Stimulated activated CD4-positive, alpha-beta T cell treated with anti-CD3 and anti-CD28 coated beads, Interleukin-12 subunit alpha, Interleukin-12 subunit beta, amount 100 ng/mL, for 24 hours (primary cell): Measurements from ENCODE around the gene PPP1R8.

ENCODE experiments used
- DNase-seq, 2 experiments: peaks; one replicate each; pipeline ENCODE4 v3.0.0-alpha.2; 2020; ENCODE audit warnings: low read depth in 2 of 2

Gene PPP1R8

GRCh38 chr1:27872059-27872801 is 41.6 kb downstream of the PPP1R8 start, which contains the start of gene THEMIS2:
Gene THEMIS2 (plus strand): TSS chr1:27872544. CDS start chr1:27872572, 28 bp downstream.
- peak; percentile 61 to 77 for DNase-seq

- DNase-seq, result peak in 1 of 2 experiments; percentile 40
Measured at GRCh38 chr1:27872802-27873551, 42.4 kb downstream of the PPP1R8 start.

GRCh38 chr1:27873671-27874384 is 43.2 kb downstream of the PPP1R8 start:
- no peak for DNase-seq

GRCh38 chr1:27876341-27877114 is 45.9 kb downstream of the PPP1R8 start:
- no peak for DNase-seq

GRCh38 chr1:27877115-27877416 is 46.5 kb downstream of the PPP1R8 start:
- no peak for DNase-seq

- DNase-seq, result no peak
Measured at GRCh38 chr1:27878039-27878438, 47.5 kb downstream of the PPP1R8 start.

- no peak for DNase-seq
Measured at GRCh38 chr1:27878787-27879335, 48.3 kb downstream of the PPP1R8 start.

GRCh38 chr1:27879374-27880082 is 48.9 kb downstream of the PPP1R8 start:
- no peak for DNase-seq

GRCh38 chr1:27882543-27882903 is 51.9 kb downstream of the PPP1R8 start:
- no peak for DNase-seq

GRCh38 chr1:27883536-27883935 is 53.0 kb downstream of the PPP1R8 start:
- no peak for DNase-seq

GRCh38 chr1:27884006-27884954 is 53.7 kb downstream of the PPP1R8 start:
- DNase-seq, result no peak

GRCh38 chr1:27885114-27885528 is 54.5 kb downstream of the PPP1R8 start:
- DNase-seq, result no peak

GRCh38 chr1:27885621-27886352 is 55.2 kb downstream of the PPP1R8 start:
- no peak for DNase-seq

GRCh38 chr1:27886353-27886679 is 55.7 kb downstream of the PPP1R8 start:
- no peak for DNase-seq

GRCh38 chr1:27886744-27887143 is 56.2 kb downstream of the PPP1R8 start:
- no peak for DNase-seq

- DNase-seq, result no peak
Measured at GRCh38 chr1:27887215-27888021, 56.8 kb downstream of the PPP1R8 start.

- no peak for DNase-seq
Measured at GRCh38 chr1:27889506-27889905, 58.9 kb downstream of the PPP1R8 start.

- no peak for DNase-seq
Measured at GRCh38 chr1:27891196-27891889, 60.8 kb downstream of the PPP1R8 start.
